GM21447 (cell line): Measurements from ENCODE around the gene PPT2.
A peak's percentile ranks its signal among the peaks of the same experiment; 100 is the strongest.

Experiments
- ATAC-seq: cut with Tn5 transposase; IDR thresholded peaks from one replicate; pipeline ENCODE4 v1.9.1; 2021; ENCODE audit not compliant: unreplicated experiment

Gene PPT2

DNA sequence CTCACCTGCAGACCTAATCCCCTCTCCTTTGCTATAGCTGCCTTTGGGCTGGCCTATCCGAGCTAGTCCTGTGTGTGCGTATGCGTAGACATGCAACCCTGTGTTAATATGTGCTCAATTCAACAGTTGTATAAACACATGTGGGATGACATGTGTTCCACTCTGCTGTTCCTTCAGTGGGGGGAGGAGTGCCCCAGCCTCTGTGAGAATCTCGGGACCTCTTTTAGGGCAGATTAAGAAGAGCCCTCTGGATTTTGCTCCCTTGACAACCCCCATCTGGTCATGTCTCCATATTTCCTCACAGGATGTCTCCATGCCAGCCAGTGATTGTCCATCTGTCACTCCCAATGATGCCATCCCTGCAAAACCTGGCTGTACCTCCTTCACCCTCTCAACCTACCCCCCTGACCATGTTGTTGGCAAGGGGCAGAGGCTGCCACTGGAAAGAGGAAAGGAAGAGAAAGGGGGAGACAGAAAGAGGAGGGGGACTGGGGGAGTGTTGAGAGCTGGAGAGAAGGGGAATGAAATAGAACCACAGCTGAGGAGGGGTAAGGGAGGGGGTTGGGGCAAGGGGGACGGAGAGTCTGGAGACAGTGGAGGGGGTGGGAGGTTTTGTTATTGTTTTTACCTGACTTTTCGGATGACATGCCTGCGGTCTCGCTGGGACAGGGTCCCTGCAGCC, 2.6 kb upstream of the PPT2 start:
- no peak for ATAC-seq

DNA sequence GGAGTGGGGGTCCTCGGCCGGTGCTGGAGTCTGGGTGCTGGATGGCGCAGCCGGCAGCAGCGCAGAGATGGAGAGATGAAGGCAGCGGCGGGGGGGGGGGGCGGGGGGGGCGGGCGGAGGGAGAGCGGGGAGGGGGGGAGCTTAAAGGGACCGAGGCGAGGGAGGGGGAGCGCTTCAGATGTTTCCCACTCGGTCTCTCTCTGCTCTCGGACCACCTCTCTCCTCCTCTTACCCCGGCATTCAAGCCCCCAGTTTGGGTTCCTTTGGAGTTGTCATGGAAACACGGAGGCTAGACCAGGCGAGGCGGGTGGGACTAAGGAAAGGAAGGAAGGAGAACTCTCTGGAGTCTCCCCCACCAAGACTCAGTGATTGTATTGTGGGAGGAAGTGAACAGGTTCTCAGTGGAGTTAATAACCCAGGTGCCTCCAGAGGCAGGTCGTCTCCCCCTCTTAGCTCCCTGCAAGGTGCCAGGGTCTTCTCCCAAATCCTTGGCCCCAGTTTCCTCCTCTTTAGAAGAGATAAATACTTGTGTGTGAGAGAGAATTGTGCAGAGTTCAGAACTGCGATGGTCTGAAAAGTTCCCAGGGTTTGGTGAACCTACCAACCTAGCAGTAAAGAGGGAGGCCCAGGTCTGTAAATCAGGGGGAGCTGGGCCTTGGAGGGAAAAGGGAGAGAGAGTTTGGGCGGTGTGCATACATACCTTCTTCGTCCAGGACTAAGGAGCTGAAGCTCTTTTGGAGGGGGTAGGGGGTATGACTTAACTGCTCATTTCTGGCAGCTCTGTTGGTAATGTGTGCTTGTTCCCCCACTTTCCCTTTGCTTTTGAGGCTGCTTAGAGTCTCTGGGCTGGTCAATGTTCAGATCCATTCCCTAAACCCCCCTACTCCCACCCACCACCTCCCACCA, 1.8 kb upstream of the PPT2 start, which contains the start of gene PRRT1:
Gene PRRT1, minus strand, starts transcription at position 77 of the 906 bp plus-strand sequence. CDS start 112 bp downstream, outside the sequence.
- ATAC-seq: no peak

DNA sequence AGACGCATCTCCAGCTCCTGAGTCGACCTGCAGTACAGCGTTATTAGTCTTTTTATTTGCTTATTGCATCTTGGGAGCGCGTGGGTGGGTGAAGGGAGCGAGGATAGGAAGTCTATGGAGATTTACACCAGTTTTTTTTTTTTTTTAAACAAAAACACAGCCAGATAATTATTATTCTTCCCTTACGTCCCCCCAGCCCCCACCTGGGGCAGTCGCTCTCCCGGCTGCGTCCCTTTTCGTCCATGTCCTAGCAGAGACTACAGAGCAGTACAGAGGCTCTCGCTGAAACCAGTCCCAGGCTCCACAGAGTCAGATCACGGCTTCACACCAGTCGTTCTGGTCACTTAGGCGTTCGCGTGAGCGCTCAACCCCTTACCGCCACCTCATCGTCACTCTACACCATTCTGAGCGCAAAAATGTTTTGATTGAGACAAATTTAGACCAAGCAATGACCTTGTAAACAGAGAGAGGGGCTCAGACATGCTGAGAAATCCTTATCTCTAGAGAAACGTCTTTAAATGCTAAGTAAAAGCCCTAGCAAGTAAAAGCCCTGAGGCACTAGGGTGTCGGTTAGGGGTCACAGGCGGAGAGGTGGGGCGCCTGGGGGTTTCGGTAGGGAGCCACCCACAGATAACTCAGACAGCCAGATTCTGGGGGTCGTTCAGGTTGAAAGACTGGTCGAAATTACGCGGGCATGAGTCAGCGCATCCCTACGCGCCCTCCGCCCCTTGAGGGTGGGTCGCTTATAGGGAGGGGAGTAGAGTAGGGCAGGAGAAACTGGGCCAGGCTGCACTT, 975 bp upstream of the PPT2 start:
- no peak for ATAC-seq

DNA sequence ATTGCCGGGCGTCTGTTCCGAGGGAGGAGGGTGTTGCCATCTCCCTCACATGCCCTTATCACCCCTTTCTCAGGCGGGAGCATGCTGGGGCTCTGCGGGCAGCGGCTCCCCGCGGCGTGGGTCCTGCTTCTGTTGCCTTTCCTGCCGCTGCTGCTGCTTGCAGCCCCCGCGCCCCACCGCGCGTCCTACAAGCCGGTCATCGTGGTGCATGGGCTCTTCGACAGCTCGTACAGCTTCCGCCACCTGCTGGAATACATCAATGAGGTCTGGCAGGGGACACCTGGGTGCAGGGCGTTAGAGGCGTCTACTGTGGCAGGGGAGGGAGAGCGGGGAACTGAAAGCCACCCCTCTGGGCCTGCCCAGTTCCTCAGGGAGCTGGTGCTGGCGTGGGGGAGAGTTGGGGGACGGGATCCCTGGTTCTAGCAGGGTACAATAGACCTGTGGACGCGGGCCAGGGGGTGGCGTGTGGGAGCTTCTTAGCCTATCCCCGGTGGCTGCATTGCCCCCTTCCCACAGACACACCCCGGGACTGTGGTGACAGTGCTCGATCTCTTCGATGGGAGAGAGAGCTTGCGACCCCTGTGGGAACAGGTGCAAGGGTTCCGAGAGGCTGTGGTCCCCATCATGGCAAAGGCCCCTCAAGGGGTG, 697 bp downstream of the PPT2 start:
- ATAC-seq: peak; percentile 83

DNA sequence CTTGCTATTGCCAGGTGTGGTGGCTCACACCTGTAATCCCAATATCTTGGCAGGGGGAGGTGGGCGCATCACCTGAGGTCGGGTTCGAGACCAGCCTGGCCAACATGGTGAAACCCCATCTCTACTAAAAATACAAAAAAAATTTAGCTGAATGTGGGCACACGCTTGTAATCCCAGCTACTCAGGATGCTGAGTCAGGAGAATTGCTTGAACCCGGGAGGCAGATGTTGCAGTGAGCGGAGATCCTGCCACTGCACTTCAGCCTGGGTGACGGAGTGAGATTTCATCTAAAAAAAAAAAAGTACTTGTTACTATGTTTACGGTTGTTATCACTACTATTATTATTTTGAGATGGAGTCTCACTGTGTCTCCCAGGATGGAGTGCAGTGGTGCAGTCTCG, 3.0 kb downstream of the PPT2 start:
- no peak for ATAC-seq

DNA sequence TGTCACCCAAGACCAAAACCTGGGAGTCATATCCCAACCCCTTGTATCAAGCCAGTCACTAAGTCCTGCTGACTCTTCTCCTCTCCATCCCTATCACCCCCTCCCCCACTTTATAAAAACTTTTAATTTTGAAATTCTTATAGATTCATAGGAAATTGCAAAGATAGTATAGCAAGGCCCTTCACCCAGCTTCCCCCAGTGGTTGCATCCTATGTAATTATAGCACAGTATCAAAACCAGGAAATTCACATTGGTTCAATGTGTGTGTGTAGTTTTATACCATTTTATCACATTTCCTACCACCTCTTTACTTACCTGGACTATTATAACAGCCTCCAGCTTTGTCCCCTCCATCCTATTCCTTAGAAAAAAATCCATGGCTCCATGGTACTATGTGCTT, 4.1 kb downstream of the PPT2 start:
- ATAC-seq: no peak

DNA sequence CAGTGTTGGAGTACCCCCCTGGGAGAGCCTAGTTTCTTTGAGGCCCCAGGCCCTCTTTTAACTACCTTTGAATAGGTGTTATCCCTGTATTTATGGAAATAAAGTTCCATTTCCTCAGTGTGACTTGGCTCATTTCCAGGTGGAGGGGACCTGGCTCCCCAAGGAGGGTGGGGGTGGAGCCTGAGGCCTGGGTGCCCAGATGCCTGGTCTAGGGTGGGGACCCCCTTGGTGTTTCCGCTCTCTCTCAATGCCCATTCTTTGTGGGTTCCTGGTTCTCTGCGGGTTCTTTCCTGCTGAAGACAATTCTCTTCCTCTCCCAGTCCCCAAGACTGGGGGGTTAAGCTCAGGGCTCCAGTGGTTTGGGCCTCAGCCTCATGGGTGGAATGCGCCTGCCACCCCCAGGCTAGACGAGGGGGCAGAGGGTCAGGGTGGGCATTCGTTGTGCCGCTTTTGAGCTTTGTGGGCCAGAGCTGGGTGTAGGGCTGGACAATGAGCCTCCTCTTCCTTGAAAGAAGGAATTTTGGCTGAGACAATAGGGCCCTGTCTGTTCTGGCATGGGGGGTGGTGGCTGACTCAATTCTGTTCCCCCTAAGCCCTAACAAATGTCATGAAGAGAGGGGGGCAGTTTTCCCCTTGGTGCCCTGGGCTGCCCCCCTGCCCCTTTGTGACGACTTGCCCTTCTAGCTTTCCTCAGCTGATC, 9.8 kb downstream of the PPT2 start:
- ATAC-seq: no peak

DNA sequence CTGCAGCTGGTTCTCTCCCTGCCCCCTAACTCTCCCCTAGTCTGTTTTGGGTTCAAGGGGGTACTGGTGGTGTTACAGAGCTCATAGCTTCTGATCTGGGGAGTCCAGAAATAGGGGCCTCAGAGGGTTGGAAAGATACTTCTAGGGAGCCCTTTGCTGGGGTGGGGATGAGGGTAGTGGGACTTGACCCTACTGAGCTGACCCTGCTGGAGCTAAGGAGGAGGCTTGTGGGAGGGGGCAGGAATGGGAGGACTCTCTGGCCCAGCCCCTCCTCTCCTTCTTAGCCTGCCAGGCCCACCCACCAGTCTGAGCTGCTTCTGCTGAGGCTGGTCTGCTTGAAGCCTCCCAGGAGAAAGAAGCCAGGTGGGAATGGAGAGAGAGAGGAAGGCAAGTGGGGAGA, 10.4 kb downstream of the PPT2 start, which contains the start of gene EGFL8:
Gene EGFL8, plus strand, starts transcription at position 301 of the 400 bp plus-strand sequence. CDS start 1,571 bp downstream, outside the sequence.
- no peak for ATAC-seq

DNA sequence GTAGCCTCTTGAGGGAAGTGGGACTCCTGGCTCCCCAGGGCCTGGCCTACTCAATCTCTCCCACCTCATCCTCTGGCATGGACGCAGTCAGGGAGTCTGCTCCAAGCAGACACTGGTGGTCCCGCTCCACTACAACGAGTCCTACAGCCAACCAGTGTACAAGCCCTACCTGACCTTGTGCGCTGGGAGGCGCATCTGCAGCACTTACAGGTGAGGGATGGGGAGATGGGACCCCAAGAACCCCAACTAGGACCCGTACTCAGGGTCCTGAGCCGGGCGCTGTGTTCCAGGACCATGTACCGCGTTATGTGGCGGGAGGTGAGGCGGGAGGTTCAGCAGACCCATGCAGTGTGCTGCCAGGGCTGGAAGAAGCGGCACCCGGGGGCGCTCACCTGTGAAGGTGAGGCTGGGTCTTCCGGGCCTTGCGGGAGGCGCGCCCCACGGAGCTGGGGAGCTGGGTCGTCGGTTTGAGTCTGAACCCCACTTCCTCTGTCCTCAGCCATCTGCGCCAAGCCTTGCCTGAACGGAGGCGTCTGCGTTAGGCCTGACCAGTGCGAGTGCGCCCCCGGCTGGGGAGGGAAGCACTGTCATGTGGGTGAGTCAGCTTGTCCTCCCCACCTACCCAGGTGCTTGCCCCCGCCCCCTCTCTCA, 12.6 kb downstream of the PPT2 start:
- no peak for ATAC-seq

DNA sequence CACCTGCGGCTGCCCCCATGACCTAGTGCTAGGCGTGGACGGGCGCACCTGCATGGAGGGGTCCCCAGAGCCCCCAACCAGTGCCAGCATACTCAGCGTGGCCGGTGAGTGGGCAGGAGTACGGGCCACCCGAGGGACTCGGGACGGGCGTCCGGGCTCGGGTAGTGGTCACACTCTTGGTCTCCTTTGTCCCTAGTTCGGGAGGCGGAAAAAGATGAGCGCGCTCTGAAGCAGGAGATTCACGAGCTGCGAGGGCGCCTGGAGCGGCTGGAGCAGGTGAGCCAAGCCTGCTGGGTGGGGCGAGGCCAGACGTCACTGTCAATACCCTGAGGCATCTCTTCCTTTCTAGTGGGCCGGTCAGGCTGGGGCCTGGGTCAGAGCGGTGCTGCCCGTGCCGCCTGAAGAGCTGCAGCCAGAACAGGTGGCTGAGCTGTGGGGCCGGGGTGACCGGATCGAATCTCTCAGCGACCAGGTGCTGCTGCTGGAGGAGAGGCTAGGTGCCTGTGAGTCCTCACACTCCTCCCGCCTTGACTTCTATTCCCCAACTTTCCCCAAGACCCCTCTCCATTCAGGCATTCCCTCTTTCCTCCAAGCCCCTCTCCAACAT, 13.3 kb downstream of the PPT2 start:
- ATAC-seq: no peak

DNA sequence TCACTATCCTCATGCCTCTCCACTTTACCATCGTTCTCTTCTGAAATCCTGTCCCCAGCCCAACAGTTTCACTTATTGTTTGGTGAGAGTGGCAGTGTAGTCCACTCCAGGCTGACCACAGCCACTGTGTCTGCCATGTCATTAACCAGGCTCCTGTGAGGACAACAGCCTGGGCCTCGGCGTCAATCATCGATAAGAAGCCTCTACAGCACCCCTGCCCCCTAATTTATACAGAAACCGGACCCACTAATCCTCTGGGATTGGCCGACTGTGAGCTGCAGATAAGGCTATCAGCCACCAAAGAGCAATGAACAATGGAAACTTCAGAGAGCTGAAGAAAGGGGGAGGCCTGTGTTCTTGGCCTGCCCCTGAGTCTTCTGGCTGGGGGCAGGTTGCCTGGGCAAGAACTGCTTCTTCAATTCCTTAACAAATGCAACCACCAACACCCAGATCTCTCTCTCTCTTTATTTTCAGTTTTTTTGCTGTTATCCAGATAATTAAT, 13.9 kb downstream of the PPT2 start:
- no peak for ATAC-seq

DNA sequence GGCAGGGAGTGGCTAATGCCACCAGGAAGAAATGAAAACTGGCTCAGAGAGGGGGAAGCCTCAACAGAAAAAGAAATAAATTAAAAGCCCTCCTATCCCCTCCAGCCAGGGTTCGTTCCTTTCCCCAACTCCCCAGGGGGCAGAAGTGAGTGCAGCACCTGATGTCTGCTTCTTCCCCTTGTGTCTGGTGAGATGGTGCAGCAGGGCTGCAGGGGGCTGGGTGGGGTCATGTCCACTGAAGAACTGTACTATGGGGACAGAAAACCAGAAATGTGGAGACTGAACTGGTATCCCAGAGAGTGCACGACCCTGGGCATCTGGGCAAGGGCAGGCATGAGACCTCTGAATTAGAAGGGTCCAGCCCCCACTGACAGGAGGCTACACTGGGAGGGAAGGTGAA, 14.4 kb downstream of the PPT2 start:
- no peak for ATAC-seq

DNA sequence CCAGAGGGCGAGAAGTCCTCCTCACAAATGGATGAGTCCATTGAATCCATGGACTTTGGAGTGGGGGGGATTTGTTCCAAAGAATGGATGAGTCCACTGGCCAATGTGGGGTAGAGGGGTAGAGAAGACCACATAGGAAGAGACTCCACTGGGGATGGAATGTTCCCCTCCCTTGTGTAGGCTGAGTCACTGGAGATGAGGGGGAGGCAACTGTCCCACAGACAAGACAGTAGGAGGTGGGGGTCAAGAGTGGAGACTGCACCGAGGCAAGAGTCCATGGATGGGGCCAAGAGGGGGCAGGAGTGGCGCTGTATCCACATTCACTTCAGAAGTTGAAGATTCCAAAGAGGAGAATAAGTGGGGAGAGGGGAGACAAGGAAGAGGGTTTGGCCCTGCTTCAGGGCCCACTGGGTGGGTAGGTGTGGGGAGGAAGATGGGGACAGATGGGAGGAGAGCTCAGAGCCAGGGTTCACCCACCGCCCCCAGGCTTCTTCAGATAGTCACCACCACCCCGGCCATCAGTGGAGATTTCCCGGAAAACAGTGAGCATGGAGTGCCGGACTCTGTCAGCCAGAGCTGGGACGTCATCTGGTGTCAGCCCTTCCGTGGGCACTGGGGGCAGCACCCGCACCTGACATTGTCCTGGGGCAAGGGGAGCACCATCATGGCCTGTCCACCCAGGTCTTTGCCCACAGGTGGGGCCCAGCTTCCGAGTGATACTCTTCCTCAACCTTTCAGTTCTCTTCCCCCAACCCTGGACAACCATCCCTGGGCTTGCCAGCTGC, 15.1 kb downstream of the PPT2 start:
- no peak for ATAC-seq

DNA sequence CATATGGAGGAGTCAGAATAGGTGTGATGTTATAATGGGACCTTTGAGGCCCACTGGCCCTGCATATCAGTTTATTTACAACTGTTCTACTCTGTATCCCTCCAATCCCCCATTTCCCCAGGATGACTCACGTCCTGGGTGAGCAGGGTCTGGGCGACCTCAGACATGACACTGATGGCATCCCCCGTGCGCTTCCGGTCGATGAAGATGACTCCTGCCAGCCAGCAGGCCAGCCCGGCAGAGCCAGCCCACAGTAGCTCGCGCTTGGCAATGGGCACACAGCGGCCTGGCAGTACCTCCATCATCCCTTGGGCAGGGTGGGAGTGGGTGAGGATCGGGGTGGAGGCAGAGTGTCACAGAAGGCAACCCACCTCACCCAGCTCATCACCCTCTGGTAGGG, 16.4 kb downstream of the PPT2 start:
- ATAC-seq: no peak

DNA sequence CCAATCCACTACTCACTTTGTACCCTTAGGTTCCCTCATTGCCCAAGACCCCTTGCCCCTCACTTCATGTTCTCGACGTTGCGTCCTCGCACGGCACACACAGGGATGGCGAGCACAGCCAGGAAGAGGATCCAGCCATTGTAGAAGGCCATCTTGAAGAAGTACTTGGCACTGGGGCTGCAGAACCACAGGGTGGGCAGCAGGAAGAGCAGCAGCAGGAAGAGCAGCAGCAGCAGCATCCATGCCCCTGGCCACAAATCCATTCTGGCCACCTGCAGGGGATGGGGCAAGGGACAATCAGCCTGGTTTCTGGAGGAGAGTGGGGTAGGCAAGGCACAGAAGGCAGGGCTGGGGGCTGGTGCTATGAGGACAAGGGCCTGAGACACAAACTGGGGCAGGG, 17.3 kb downstream of the PPT2 start:
- no peak for ATAC-seq

DNA sequence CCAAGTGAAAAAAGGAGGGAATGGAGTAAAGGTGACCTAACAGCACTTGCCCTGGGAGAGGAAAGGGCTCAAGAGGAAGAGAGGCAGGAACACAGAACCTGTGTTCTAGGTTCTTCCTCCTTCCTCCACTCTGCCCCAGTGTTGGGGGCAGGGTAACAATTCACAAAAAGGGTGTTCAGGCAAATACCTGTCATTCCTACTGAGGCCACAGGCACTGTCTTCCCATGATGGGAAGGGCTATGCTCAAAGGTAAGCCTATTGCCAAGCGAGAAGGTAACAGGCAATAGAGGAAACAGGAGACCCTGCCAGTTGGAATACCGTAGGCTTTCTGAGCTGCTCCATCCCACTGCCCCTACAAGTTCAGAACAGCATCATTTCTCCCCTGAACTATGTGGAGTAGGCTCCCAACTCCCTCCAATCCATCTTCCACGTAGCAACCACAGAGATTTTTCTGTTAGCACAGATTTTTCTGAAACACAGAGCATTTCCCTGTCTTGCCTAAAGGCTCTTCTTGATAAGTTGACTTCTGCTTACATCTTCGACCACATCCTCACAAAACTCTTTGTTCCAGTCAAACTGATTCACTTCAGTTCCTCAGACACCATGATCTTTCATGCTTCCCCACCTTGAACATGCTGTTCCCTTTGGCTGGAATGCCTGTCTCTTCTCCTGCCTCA, 19.2 kb downstream of the PPT2 start:
- ATAC-seq: no peak

DNA sequence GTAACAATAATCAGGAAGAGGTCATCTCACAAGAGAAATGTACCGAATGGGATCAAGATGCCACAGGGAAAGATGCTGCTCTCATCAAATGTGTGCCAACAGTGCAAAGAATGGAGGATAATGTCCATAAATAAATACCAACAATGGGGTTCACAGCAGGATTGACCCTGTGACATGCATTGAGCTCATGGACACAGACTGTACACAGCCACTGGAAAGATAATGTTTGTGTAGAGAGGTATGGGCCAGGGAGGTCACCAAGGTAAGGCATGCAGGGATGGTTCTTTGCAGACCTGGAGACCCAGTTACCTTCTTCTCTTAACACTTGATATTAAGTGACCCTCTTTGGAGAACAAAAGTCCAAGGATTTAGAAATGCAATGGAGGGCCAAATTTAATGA, 20.5 kb downstream of the PPT2 start:
- no peak for ATAC-seq

DNA sequence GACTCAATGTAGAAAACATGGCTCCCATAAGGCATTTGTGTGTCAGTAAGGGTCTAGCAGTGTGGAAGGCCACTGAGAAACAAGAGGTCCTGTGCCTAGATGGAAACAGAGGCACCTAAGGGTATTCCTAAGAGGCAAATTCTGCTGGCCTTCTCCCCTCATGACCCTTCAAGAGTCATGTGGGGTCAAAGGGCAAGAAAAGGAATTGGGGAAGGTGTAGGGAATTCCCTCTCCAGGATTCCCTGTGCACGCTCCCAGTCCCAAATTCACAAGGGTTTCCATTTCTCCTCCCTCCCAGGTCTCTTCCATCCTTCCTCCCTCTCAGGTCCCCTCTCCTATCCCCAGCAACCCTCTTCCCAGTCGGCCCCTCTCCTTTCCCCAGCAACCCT, 21.4 kb downstream of the PPT2 start:
- ATAC-seq: no peak
